ENCODE measurements around the gene CEP162.

Gene CEP162, protein sequence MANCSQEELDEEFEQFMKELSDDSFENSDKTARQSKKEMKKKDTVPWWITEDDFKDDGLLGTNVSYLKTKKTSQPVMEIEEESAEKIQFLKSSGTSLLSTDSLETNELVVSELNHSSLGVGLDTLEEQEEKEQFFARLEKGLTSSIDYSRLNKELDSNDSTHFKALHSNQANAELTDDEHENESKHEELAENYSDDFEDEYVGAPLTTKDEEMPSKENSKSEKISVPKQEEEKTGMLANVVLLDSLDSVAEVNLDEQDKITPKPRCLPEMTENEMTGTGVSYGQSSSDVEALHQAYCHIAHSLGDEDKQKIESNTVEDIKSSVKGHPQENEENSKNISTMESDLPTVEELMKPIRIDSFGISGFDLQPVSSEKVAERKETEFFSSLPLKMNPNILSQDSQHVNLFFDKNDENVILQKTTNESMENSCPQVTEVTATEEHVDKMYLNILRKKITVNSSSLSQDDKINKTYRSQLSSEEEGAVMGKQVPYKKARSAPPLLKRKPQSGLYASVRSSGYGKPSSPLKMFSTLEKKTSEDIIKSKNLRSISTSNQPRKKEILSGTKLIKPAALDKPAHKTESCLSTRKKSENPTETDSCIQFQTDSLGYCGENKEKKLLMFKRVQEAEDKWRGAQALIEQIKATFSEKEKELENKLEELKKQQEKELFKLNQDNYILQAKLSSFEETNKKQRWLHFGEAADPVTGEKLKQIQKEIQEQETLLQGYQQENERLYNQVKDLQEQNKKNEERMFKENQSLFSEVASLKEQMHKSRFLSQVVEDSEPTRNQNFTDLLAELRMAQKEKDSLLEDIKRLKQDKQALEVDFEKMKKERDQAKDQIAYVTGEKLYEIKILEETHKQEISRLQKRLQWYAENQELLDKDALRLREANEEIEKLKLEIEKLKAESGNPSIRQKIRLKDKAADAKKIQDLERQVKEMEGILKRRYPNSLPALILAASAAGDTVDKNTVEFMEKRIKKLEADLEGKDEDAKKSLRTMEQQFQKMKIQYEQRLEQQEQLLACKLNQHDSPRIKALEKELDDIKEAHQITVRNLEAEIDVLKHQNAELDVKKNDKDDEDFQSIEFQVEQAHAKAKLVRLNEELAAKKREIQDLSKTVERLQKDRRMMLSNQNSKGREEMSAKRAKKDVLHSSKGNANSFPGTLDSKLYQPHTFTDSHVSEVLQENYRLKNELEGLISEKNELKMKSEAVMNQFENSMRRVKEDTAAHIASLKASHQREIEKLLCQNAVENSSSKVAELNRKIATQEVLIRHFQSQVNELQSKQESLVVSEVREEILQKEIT (N-terminal part only)

DNA sequence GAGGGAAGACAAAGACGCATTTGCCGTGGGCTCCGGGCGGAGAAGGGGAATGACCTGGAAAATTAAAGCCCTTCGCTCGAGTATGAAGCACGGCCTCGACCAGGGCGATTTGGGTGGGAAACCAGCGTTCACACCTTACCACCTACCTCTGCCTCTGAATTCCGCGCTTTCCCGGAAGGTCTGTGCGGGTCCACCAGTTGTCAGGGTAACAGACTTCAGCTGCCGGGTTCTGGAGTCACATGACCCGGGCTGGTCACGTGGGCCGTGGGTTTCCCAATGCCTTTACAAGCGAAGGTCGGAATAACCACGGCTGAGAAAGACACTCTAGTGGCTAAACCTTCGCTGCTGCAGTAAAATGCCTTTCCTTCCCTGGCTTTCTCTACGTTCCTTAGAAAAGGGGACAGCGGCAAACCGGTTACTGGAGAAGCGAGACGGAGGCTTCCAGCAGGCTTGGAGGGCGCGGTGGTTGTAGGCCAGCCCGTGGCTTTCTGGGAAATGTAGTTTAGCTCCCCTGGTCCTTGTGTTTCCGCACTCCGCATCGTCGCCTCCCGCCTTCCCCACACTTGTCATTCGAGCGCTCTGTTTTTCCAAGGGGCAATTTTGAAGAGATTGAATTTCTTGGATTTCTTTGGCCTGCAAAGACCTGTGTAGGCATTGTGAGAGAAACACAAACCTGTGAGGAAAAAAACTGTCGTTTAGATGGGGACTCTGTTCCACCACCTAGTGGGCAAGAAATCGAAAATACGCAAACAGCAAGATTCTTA is at the start of gene CEP162:
Gene CEP162 (minus strand): TSS at position 210 of the 764 bp plus-strand sequence. CDS start 1,250 bp downstream, outside the sequence.
- TF ChIP-seq, protein P1, sequence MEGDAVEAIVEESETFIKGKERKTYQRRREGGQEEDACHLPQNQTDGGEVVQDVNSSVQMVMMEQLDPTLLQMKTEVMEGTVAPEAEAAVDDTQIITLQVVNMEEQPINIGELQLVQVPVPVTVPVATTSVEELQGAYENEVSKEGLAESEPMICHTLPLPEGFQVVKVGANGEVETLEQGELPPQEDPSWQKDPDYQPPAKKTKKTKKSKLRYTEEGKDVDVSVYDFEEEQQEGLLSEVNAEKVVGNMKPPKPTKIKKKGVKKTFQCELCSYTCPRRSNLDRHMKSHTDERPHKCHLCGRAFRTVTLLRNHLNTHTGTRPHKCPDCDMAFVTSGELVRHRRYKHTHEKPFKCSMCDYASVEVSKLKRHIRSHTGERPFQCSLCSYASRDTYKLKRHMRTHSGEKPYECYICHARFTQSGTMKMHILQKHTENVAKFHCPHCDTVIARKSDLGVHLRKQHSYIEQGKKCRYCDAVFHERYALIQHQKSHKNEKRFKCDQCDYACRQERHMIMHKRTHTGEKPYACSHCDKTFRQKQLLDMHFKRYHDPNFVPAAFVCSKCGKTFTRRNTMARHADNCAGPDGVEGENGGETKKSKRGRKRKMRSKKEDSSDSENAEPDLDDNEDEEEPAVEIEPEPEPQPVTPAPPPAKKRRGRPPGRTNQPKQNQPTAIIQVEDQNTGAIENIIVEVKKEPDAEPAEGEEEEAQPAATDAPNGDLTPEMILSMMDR (conservative IDR thresholded peaks at IDR 0.05; ENCODE audit: low read depth, low read length) = peak; percentile 73
- peak within 1 kb of the TSS; percentile 74 for H3K4me3 ChIP-seq (ENCODE audit: low read length)

DNA sequence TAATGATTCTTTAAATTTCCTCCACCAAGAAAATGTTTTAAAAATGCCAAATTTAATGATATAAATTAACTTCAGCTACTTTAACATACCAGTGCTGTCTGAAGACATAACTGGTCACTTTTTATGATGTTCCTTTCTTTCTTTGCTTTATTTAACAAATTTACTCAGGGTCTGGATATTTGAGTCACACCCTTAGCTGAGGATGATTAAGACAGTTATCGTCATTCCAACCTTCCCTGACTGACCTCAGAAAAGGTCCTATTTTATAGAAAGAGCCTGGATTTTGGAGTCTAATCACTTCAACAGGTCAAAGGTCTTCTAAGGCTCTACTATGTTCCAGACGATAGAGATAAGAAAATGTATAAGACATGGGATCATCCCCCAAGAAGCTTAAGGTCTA is 47.4 kb upstream of the CEP162 start:
- no peak for DNase-seq (ENCODE audit: low read depth)
- TF ChIP-seq, protein P1 (conservative IDR thresholded peaks at IDR 0.05; ENCODE audit: low read depth, low read length) = no peak
- no peak overlapping the region for H3K4me3 ChIP-seq (ENCODE audit: low read length)

More for the DNA sequence above, at the start of gene CEP162:
- DNase-seq (ENCODE audit: low read depth) = peak; percentile 49

DNA sequence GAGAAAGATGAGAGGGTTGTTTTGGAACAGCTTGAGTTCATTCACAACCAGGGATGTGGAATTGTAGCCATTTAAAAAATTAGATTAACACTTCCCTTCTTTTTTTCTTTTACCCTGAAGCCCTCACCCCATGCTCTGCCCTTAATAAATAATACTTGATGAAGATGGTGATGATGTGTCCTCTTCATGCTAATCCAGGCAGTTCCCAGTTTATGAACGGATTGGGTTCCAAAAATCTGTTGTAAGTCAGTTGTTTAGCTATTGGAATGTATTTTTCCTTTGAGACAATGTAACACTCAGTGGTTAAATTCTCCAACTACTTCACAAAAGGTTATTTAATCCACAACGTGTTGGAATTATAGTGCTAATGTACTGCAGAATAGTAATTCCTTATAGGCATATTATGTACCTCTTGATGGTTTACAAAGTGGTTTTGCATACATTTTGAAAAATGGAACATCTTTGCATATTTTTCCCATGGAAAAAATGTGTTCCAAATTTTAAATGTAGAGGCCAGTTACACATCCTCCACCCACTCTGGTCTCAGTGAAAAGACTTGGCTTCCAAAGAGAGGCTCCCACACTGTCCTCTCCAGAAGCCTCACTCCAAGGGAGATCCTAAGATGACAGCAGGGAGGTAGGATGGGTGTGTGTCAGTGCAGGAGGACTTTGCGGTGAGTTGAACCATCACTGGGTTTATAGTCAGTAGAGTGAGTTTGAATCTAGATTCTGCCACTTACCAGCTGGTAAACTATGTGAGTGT is 45.8 kb upstream of the CEP162 start:
- no peak overlapping the region for H3K4me3 ChIP-seq (ENCODE audit: low read length)
- TF ChIP-seq, protein P1 (conservative IDR thresholded peaks at IDR 0.05; ENCODE audit: low read depth, low read length) = no peak
- no peak for DNase-seq (ENCODE audit: low read depth)

DNA sequence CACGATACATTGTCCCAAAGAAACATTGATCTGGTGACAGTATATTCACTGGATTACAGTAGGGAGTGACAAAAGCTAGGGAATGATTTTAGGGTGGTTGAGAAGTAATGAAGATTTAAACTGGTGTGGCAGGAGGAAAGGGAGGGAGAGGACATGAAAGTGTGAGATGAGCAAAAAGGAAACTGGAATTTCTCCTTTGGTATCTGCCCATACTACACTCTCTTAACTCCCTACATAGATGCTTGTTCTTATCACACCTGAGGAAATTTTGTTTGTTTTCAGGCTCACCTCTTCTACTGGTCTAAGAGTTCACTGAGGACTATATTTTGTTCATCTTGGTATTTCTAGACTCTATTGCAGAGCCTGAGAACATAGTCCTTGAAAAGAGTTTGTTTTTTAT is 44.9 kb upstream of the CEP162 start:
- H3K4me3 ChIP-seq (ENCODE audit: low read length) = no peak overlapping the region
- no peak for DNase-seq (ENCODE audit: low read depth)
- TF ChIP-seq, protein P1 (conservative IDR thresholded peaks at IDR 0.05; ENCODE audit: low read depth, low read length) = no peak

DNA sequence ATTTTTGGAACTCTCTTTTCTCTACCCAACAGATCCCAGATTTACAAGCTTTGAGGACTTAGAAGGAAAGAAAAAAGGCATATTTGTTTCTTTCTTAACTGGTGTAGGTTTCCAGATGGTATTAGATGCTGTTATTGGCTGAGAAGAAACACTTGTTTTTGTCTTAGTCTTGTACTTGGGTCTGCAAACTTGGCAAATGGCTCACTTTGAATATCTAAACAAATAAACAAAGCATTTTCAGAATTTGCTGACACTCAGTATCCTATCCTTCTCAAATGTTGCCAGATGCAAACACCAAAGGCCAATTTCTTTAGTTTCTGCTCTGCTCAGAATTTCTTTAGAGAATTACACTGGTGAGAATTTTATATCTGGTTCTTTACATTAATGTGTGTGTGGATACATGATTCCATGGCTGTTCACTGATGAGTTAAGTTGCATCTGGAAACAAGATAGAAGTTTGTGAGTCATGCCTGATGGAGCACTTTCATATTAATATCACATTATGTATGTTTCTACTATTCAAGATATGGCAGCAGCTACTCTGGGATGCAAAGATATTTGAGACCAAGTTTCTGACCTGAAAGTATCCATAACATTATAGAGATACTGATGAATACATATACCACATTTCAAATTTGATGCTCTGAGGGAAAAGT is 43.7 kb upstream of the CEP162 start:
- no peak overlapping the region for H3K4me3 ChIP-seq (ENCODE audit: low read length)
- no peak for DNase-seq (ENCODE audit: low read depth)
- TF ChIP-seq, protein P1 (conservative IDR thresholded peaks at IDR 0.05; ENCODE audit: low read depth, low read length) = no peak

Measured in retinal pigment epithelial cell (primary cell).